Renal pelvis (tissue), 4 donors: Measurements from ENCODE around the gene JUN. TPM values are rescaled to one million over a fixed set of nuclear protein-coding genes. Genes with fewer than 3 reads are reported as not detected.

ENCODE experiments used
- DNase-seq: peaks from one replicate; pipeline ENCODE4 v3.0.0-alpha.2; 2013
- polyA plus RNA-seq, 3 donors: library from polyadenylated mRNA; unstranded; fragments of 120-200 nt; gene quantifications; one replicate each; pipeline ENCODE4 v1.2.1, GENCODE V29; 2013; ENCODE audit not compliant: insufficient read length in 3 of 3

The JUN gene
- polyA plus RNA-seq, 3 donors: 71.7 to 96.1 (median 79.8) TPM

DNA sequence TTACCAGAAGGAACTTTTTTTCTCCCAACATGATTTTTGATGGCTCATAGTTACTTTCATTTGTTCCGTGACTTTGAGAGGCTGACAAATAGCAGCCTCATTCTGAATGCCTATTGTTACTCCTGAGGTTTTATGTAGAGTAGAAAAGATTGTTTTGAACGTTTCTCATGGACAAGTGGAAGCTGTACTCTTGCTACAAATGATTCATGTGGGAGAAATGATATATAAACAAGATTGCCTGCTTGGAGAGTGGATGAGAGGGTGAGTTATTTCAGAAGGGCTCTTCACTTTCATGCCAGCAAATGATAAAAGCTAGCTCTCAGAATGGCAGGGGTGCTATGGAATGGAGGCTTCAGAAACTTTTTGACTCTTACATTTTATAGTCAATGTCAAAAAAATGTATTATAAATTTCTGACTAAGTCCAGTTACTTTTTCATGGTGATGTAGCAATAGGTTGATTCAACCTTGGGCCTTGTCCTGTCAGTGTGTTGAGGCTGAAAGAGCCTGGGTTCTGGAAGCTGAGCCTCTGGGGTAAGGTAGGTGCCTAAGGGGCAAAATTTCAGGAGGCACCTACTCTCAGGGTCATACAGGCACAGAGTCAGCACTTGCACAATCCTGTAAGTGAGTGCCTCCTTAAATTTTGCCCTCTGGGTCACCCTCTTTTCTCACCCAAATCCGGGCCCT, 19.4 kb downstream of the JUN start:
- DNase-seq: no peak

DNA sequence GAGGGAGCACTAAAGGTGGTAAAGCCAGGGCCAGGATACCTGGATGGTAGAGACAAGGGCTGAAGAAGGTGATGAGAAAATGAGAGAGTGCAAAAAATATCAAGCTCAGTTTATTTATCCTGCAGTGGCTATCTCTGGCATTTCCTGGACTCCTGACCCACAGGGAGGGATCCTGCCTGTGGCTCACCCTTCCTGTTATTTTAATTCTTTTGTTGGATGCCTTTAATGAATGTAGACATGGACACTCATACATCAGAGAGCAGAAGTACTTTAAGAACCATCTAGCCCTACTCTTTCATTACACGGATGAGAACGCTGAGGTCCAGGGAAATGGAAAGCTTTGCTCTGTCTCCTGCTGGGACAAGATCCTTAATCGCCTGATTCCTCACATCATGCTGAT, 20.6 kb downstream of the JUN start:
- no peak for DNase-seq

DNA sequence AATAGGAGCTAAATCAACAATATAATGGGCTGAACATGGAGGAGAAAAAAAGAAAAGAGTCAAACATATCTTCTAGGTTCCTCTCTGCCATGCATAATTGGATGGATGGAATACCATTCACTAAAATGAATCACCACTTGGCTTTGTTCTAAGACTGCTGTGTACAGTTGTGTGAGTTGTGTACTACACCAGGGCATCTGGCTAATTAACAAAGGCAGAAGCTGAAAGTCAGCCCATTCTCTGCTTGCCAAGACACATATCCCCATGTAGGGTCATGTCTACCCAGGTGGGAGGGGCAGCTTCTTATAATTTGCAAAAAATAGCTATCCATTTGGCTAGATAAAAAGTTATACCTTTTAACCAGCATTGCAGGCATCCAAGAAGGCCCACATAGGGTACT, 21.0 kb downstream of the JUN start:
- DNase-seq: no peak

DNA sequence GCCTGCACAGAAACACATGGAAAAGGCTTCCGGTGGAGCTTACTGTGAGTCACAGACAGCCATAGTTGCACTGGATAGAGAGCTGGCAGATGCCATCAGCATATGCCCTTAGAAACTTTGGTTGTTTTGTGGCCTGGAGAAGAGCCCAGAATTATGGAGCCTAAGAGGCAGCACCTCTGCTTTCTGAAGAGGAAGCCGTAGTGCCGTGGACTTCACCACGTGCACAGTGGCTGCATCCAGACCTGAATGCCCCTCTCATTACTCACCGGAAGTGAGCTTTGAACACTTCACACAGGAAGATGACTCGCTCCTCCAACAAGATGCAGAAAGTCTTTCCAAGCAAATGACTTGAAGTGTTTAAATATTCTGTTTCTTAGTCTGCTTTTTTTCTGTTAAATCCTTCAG, 28.4 kb downstream of the JUN start:
- DNase-seq: no peak

DNA sequence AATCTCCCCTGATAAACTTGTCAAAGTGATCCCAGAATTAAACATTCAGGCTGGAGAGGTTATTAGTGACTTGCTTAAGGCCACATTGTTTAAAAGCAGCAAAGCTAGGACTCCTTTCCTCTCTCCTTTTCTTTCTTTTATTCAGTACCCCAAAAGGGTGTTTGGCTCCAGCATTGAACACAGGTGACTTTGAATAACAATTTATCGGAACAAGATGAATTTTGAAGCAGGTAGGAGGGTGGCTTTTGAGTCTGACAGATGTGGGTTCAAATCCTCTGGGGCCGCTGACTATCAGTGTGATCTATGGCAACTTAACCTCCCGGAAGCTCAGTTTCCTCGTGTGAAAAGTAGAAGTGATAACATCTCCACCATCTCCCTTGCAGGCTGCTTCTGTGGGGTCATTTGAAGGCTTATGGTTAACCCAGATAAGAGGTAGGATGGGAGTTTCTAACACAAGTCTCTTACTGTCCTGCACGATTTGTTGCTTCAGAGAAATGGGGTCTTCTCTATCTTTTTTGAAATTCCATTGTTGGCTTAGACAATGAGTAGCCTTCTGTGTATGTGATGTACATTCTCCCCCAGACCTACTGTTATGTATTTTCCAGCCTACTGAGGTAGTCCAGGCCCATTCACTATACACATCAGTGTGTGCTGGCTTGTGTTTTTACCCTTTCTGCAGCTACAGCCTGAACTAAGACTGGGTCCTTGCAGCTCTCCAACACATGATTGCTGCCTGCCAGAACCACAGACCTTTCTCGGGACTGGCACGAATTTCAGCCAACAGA, 29.0 kb downstream of the JUN start:
- DNase-seq: no peak

DNA sequence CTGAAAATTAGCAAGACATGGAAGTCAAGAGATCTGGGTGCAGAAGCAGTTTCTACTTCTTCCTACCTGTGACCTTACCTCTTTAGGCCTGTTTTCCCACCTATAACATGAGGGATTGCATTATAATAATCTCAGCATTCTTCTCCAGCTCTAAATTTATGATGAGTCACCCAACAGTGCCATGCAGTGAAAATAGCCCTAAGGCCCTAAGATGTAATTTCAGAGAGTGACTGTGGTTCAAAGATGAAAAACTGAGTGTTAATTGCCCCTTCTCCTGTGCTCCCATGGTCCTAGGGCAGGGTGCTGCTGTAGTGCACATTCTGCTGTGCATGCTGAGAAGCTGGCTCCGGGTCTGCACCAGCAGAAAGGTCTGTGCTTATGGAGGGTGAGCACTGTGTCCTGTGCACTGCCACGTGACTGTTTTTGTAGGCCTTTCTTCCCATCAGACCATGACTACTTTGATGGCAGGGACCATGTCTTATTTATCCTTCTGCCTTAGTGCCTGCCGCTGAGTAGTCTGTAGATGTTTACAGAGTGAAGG, 29.7 kb downstream of the JUN start:
- no peak for DNase-seq

DNA sequence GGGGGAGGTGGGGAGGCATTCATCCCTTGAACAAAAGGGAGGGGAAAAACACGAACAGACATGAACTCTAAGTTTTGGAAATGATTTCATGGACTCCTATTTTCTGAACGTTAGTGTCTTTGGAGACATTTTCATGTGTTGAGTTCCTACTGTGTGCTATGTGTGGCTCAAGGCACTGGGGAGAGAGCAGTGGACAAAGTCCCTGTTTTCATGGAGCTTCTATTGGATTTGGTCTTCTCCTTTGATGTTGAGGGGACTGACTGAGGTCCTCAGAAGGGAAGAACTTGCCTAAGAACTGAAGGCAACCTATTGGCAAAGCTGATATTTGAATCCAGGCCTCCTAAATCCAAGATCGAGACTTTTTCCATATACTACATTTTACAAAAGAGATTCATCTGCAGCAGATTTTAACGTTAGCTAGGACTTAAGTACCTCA, 30.4 kb downstream of the JUN start:
- DNase-seq: no peak

DNA sequence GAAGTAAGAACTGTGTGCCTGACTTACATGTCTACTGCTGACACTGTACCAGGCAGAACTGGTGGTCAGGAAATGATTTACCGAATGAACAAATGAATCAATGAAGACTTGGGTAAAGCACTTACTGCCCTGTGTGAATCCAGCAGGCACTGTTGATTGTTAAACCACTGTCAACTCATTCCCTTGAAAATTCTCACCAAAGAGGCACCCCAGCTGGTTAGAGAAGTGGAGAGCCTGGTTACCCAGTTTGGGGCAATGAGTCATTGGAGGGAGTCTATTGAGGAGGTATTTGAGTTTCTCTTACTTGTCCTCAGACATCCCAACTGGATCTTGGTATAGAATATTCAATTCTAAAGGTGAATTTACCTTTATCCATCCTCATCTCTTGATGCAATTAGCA, 34.2 kb downstream of the JUN start:
- no peak for DNase-seq

DNA sequence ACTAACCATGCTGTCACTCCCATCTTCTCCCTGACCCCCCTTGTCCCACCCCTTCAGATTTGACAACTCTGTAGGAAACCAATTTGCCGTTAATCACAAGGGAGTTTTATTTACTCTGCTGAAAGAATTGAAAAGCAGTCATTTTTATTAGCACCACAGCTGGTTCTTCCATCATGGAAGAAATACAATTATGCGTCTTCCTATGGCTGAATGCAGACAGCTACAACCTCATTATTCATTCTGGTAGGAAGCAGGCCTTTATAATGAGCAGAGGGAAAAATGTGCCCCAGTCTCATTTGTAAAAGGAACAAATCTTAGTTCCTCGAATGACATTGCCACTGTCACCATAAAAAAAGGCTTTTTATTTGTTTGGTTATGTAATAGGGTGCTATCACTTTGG, 35.2 kb downstream of the JUN start:
- DNase-seq: peak; percentile 58

DNA sequence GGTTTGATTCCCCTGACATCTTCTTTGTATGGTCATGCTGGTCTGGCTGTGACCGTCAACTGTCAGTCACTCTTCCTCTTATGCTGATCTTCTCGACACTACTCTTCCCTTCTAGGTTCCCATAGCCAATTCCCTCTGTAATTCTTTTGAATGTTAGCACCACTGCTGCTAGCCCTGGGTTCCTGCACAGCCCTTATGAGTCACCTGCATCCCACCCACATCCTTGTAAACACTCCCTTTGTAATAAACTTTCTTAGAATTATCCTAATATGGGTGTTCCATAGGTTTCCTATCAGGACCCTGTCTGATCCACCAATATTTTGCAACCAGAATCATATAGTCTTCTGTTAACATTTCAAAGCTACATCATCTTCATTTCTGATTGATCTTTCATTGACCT, 37.1 kb downstream of the JUN start:
- DNase-seq: no peak

DNA sequence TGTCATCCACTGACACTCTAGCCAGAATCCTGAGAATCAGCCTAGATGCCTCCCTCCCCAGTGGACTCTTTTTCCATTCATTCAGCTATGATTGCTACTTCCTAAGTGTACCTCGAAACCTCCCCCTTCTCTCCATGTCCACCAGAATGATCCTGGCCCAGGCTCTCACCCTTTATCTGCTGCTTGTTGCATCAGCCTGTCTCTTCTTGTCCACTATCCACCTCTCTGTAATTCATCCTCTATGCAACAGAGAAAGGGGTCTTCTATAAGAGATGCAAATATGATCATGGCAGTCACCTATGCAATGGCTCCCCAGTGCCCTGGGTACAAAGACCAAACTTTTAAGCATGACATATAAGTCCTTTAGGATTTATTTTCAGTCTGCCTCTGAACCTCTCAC, 37.7 kb downstream of the JUN start:
- DNase-seq: no peak

DNA sequence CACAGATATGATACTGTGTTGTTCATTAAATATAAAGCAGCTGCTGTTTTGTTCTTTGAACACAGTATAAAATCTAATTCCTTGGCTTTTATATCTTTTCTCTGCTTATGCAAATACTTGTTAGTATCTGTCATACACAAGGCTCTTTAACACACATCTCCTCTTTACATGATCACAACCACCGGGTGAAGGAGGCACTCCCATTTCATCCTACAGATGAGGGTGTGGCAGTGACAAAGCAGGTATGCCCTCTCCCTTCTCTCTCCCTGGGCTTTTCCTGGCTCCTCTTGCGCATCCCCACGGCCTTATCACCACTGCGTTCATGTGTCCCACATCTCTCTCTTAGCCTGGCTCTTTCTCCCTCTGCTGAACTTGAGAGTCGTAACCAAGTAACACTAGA, 38.2 kb downstream of the JUN start:
- no peak for DNase-seq

DNA sequence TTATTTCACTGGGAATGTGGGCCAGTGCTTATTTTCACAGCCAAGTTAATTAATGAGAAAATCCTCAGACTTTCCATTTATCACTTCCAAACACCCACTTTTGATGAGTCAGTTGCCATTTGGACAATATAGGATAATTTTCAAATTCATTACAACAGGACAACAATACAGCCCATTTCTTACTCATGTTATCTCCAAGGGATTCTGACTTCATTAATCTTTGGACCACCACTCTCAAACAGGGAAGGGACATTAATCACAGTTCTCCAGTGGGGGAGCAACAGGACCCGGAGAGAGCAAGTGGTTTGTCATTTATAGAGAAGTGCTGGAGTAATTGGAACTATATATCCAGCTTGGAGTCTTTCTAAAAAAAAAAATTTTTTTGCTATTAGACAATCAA, 38.7 kb downstream of the JUN start:
- DNase-seq: no peak

DNA sequence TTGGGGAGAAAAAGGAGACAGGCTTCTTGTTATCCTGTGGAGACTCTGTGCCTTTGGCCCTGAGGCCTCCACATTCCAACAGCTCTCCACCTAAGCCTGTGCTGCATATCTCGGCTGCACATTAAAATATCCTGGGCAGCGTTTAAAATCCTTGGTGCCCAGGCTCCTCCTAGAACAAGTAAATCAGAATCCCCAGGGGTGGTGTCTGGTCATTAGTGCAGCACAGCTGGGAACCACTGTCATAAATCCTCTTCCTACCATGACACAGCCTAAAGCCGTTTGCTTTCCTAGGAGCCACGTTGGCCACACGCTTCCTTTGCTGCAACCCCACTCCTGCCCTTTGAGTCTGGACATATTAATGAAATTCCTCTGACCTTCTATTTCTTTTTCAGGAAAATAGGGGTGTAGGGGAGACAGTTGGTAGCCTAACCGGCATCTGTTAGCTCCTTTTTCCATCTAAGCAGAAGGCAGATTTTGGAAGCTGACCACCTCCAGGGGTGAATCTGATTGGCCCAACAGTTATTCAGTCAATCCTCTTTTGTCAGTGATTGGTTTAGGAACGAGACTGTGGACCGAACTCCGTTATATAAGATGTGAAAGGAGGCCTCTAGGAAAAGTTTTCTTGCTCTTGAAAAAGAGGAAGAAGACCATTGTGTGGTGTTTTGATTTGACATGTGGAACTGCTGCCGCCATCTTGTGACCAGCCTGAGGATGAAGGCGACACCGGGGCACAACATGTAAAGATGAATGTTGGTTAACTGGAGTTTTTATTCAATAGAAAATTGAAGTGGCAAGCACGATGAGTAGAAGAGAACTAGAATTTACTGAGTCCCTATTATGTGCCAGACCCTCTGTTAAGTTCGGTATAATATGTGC, 41.9 kb downstream of the JUN start:
- DNase-seq: no peak

DNA sequence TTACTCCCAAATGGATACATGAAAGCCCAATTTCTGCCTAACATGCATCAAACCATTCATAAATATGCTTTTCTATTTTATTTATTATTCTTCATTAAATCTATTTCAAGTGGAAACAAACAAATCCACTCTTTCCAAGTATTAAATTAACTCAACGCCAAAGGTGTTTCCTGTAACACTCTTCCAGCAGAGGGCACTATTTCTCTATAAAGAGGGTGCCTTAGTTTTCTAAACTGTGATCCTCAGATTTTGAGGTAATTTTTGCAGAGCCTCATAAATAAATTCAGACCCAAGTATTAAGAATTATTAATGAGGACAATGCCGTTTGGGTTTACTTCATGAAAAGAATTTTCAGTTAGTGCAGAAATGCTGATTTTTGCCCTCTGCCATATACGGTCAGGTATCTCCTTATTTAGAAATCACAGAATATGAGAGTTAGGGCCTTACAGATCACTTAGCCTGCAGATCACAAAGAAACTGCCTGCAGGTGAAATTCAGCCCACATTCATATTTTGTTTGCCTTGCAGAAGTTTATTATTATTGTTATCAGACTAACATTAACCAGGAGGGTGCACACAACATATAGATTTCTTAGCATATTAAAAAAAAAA, 43.9 kb downstream of the JUN start:
- peak; percentile 62 for DNase-seq

DNA sequence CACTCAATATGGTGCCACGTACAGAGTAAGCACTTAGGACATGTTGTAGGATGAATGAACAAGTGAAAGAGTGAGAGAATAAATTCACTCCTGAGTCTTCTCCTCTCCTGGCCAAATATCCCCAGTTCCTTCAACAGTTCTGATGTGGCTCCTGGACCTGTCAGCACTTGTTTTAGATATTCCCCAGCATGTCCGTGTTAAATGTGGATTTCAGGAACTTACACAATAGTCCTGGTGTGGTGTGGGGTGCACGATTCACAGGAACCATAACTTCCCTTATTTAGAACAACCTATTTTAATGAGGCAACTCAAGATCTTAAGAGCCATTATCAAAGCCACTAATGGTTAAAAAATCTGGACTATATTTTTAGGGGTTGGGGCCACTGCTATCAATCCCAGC, 45.0 kb downstream of the JUN start:
- DNase-seq: no peak

DNA sequence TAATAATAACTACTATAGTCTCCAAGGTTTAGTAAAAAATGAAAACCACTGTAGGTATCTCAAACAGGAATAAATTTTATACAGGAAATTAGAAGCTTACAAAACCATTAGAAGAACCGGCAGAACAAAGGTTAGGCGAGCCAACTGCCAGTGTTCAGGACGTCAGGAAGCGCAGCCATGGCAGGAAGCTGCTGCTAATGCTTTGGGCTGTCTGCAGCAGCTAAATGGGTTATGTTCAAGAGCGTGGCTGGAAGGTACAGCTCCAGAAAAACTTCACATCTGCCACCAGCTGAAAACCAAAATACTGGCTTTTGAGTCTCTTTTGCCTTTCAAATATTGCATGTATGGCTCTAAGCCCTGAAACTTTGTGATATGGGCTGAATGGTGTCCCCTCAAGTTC, 48.3 kb downstream of the JUN start:
- DNase-seq: no peak

DNA sequence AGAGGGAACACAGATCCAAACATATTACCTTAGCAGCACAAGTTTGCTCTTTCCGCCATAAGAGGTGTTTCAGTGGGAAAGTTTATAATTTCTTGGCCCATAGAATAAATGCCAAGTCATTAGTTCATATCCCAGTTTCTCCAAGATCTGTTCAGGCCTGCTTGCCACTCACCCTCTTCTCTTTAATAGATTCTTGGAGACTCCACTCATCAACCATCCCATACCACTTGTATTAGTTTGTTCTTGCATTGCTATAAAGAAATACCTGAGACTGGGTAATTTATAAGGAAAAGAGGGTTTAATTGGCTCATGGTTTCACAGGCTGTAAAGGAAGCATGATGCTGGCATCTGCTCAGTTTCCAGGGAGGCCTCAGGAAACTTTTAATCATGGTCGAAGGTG, 49.2 kb downstream of the JUN start:
- DNase-seq: no peak

DNA sequence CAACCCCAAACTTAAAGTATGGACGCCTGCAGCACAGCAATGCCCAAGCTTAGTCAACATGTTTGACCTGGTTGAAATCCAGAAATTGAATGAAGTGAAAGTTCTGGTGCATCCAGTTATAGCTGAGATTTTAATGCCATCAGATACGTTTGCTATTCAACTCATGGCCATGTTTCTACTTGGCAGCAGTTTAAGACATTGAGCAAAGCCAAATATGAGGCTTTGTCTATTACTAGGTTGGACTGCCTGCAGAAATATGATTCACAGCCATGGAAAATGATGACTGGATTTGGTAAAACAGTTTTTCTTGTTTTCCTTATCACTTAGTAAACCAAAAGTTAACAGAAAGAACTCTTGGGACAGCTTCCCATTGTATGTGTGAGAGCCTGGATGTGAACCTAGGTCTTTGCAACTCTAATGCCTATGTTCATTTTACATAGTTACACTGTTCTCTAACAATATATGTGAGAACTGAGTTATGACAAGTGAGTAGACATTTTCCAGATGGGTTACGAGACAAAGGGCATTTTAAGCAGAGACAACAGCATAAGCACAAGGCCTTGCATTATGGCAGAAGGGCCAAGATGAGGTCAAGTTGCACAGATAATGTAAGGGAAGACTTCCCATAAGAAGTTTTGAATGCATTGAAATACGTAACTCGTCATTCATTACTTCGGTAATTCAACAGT, 51.6 kb downstream of the JUN start:
- DNase-seq: no peak
